Glomerular endothelial cell (primary cell): ENCODE measurements around the gene PURB. TPM values are rescaled to one million over a fixed set of nuclear protein-coding genes. Genes with fewer than 3 reads are reported as not detected.
"Not testable (repeated sequence)": the region's sequence is repeated elsewhere in the genome, so short reads cannot be mapped to it uniquely, and the experiment has no call there.

Experiments used
- DNase-seq: peaks from one replicate; pipeline ENCODE4 v3.0.0-alpha.2; 2011; ENCODE audit warnings: low read depth, low spot score; ENCODE audit errors: extremely low read depth
- total RNA-seq: library from RNA; depleted of rRNA; stranded (reverse); fragments of >200 nt; gene quantifications from 2 replicates; pipeline ENCODE4 v1.2.3, GENCODE V29; 2015

The PURB gene
- total RNA-seq = 17.0 and 21.4 TPM in 2 replicates

GRCh38 chr7:44885394-44886317, at the start of gene PURB:
Gene PURB, minus strand, starts transcription at chr7:44885530. Its CDS starts 182 bp downstream, at chr7:44885348.
- peak; percentile 45 for DNase-seq

- no peak for DNase-seq
Observed at GRCh38 chr7:44935016-44935415, 49.7 kb upstream of the PURB start.

- not testable (repeated sequence) for DNase-seq
Observed at GRCh38 chr7:44934510-44934909, 49.2 kb upstream of the PURB start.

- DNase-seq = no peak
Observed at GRCh38 chr7:44930921-44931320, 45.6 kb upstream of the PURB start.

- no peak for DNase-seq
Observed at GRCh38 chr7:44922351-44922694, 37.0 kb upstream of the PURB start.

GRCh38 chr7:44921607-44922350, 36.4 kb upstream of the PURB start:
- peak; percentile 20 for DNase-seq

- no peak for DNase-seq
Observed at GRCh38 chr7:44920119-44920518, 34.8 kb upstream of the PURB start.

GRCh38 chr7:44918029-44918428, 32.7 kb upstream of the PURB start:
- DNase-seq = no peak

GRCh38 chr7:44917465-44917864, 32.1 kb upstream of the PURB start:
- no peak for DNase-seq

GRCh38 chr7:44914992-44915607, 29.8 kb upstream of the PURB start:
- DNase-seq = no peak

- DNase-seq = no peak
Observed at GRCh38 chr7:44912775-44913347, 27.5 kb upstream of the PURB start.

GRCh38 chr7:44911911-44912310, 26.6 kb upstream of the PURB start:
- DNase-seq = no peak

GRCh38 chr7:44909596-44910389, 24.5 kb upstream of the PURB start:
- DNase-seq = no peak

GRCh38 chr7:44906965-44907364, 21.6 kb upstream of the PURB start:
- DNase-seq = no peak

- DNase-seq = no peak
Observed at GRCh38 chr7:44905002-44905635, 19.8 kb upstream of the PURB start.

GRCh38 chr7:44899443-44899842, 14.1 kb upstream of the PURB start:
- no peak for DNase-seq

GRCh38 chr7:44898039-44898438, 12.7 kb upstream of the PURB start:
- no peak for DNase-seq

GRCh38 chr7:44897309-44897708, 12.0 kb upstream of the PURB start:
- DNase-seq = no peak

GRCh38 chr7:44894888-44895580, 9.7 kb upstream of the PURB start:
- DNase-seq = no peak
